HG03457 (cell line): Measurements from ENCODE around the gene HHATL.

Source experiments
- ATAC-seq: cut with Tn5 transposase; IDR thresholded peaks from one replicate; pipeline ENCODE4 v1.9.1; 2021; ENCODE audit warnings: moderate number of reproducible peaks; ENCODE audit not compliant: unreplicated experiment

Gene HHATL

DNA sequence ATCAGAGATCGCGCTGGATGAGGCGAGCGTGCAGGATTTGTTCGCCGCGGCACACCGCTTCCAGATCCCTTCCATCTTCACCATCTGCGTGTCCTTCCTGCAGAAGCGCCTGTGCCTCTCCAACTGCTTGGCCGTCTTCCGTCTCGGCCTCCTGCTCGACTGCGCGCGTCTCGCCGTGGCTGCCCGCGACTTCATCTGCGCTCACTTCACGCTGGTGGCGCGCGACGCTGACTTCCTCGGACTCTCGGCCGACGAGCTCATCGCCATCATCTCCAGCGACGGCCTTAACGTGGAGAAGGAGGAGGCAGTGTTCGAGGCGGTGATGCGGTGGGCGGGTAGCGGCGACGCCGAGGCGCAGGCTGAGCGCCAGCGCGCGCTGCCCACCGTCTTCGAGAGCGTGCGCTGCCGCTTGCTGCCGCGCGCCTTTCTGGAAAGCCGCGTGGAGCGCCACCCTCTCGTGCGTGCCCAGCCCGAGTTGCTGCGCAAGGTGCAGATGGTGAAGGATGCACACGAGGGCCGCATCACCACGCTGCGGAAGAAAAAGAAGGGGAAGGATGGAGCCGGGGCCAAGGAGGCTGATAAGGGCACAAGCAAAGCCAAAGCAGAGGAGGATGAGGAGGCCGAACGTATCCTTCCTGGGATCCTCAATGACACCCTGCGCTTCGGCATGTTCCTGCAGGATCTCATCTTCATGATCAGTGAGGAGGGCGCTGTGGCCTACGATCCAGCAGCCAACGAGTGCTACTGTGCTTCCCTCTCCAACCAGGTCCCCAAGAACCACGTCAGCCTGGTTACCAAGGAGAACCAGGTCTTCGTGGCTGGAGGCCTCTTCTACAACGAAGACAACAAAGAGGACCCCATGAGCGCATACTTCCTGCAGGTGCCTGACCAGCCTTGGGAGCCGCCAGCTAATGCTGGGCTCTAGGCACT is 16.4 kb downstream of the HHATL start:
- no peak for ATAC-seq

DNA sequence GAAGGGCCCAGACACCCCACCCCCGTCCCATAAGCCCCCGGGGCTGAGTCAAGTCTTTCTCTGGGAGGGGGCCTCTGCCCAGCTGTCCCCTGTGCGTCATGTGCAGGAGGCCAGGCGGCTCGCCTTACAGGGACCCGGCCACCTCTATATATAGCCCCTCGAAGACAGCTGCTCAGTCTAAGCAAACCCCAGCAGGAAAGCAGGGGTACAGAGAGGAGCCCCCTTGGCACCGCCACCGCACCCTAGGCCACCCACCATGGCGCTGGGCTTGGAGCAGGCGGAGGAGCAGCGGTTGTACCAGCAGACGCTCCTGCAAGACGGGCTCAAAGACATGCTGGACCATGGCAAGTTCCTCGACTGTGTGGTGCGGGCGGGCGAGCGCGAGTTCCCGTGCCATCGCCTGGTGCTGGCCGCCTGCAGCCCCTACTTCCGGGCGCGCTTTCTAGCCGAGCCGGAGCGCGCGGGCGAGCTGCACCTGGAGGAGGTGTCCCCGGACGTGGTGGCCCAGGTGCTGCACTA is 17.2 kb downstream of the HHATL start, which contains the start of gene KLHL40:
KLHL40 (plus strand) TSS at position 175 of the 519 bp plus-strand sequence; CDS start at position 257, 82 bp downstream.
- ATAC-seq: no peak

DNA sequence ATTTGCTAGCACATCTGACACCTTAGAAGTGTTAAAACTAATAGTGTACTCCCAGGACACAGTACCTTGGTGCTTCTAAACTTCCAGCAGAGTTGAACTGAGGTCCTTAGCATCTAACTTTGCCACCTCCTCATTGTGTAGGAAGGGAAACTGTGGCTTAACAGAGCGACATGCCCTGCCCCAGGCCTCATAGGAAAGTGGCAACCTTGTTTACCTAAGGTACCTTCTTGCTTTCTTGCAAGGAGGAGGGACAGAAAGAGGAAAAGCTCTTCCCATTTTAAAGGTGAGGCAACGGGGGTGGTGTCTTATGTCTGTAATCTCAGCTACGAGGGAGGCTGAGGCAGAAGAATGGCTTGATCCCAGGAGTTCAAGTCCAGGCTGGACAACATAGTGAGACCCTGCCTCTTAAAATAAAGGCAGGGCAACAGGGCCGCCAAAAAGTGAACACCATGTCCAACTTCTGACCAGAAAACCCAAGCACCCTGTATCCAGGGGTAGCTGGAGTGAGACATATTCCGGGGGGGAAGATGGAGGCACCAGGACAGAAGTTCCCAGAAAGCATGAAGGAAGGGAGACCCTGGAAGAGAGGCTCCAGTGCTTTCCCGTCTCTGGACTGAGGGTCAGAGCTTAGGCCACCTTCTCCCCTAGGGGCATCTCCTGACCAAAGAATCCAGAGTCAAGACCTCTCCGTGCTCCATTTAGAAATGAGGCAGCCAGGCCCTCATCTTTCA is 17.8 kb downstream of the HHATL start:
- no peak for ATAC-seq

DNA sequence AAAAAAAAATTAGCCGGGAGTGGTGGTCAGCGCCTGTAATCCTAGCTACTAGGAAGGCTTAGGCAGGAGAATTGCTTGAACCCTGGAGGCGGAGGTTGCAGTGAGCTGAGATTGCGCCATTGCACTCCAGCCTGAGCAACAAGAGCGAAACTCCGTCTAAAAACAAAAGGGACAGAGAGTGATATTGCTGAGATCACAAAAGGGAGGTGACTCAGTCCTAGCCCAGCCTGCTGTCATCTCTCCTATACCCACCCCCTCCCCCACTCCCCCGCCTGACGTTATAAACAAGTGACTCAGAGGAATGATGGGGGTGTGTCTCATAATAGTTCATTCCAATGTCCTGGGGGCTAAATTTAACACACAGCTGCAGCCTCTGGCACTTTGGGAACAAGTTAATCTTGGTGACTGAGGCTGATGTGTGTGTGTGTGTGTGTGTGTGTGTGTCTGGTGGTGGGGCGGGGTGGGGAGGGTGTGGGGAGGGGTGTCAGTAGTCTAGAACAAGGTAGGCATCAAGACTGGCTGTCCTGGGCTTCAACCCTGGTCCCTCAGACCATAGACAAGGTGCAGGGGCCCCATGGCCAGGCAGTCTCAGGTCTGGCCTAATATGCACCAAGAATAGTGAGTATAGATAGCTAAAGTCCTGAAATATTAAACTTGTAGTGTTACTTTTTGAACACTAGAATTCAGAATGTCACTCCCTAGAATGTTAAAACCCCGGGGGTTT is 18.6 kb downstream of the HHATL start:
- no peak for ATAC-seq

DNA sequence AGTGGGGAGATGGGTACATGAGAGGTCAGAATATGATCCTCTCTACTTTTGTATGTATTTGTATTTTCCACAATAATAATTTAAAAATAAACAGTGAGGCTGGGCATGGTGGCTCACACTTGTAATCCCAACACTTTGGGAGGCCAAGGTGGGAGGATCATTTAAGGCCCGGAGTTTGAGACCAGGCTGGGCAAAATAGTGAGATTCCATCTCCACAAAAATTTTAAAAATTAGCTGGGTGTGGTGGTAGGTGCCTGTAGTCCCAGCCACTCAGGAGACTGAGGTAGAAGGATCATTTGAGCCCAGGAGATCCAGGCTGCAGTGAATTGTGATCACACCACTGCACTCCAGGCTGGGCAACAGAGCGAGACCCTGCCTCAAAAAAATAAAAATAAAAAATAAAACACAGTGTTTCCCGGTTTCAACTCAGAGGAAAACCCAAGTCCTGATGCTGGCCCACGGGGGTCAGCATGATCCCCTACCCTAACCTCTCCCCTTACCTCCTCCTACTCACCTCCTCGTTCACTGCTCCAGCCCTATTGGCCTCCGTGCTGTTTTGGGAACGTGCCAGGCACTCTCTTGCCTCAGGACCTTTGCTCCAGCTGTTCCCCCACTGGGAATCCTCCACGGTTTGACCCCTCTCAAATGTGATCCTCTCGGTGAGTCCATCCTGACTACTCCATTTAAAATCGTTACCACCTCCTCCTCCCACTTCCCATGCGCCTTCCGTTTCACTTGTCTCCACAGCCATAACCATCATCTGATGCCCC is 20.1 kb downstream of the HHATL start:
- ATAC-seq: no peak

DNA sequence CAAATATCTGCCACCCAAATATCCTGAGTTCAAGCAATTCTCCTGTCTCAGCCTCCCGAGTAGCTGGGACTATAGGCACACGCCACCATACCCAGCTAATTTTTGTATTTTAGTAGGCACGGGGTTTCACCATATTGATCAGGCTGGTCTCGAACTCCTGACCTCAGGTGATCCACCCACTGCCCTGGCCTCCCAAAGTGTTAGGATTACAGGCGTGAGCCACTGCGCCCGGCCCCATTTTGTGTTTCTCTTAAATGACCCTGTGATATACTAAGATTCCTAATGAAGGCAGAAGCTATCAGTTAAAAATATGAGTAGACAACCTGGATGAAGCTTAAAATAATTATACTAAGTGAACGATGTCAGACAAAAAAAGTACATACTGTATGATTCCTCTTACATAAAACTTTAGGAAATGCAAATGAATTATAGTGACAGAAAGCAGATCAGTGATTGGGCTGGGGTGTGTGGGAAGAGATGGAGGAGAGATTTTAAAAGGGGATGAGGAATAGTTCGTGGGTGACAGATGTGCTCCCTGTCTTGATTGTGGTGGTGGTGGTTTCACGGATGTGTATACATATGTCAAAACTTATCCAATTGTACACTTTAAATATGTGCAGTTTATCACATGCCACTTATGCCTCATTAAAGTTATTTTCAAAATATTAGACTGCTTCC is 21.1 kb downstream of the HHATL start:
- no peak for ATAC-seq

DNA sequence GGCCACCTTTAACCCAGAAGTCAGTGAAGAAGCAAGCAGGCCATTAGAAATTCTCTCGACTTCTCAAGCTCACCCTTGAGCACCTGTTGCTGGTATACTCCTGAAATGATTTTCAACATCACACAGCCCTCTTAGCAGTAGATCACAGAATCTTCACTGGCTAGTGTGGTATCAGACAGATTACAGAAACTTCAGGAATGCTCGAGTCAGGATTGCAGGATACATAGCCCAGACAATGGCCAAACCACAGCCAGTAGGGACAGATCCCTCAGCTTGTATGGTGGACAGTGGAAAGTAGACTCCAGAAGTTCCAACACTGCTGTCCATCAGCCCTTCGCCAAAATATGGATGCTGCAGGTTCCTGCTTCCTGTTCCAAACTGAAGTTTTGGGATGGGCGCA is 21.8 kb downstream of the HHATL start:
- no peak for ATAC-seq

DNA sequence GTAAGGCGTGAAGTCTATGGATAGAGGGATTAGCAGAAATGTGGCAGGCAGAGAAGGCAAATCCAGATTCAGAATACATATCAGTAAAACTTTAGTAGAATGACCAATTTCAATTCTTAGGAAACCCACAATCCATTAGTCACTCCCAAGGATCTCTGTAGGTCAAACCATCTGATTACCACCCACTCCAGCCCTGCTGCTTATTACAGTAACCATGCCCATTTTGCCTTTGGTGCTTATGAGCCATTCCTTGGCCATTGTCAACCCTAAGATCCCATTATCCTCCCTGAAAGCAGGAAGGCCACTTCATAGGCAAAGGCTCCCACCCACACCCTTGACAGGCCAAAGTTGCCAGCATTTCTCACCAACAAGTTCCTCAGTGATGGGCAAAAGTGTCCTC is 22.3 kb downstream of the HHATL start:
- ATAC-seq: no peak

DNA sequence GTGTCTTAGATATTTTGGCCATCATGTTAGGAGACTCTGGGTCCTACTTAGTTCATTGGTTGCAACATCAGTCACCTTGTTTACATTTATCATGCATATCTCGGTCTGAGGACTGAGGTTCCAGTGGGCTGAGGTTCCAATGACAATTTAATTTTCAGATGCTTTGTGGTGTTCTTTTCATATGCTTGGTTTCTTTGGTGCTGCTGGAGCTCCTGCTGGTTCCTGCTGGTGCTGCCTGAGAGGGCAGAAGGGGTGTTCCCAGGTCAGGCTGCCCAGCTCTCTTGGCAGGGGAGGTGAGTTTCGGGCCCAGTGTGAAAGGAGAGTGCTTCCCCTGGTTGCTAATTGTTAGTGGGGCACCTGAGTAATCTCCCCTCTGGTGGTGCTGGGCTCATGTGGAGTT is 24.2 kb downstream of the HHATL start:
- no peak for ATAC-seq

DNA sequence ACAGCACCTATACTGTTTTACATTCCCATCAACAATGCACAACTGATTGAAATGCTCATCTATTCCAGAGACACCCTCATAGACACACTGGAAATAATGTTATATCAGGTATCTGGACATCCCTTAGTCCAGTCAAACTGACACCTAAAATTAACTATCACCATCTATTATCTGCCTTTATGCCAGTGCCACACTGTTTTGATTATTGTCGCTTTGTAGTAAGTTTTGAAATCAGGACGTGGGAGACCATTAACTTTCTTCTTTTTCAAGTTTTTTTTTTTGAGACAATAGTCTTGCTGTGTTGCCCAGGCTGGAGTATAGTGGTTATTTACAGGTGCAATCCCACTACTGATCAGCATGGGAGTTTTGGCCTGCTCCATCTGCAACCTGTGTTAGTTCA is 26.7 kb downstream of the HHATL start:
- ATAC-seq: no peak

DNA sequence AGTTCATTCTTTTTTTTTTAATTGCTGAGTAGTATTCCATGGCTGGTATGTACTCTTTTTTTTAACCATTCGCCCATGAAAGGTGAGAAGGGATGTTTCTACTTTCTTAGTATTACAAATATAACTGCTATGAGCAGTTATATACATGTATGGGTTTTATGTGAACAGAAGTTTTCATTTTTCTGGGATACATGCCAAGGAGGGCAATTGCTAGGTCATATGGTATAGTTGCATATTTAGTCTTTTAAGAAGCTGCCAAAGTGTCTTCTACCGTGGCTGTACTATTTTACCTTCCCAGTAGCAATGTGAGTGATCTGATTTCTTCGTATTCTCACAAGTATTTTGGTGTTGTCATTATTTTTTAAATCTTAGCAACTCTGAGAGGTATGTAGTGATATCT is 28.5 kb downstream of the HHATL start:
- ATAC-seq: no peak

DNA sequence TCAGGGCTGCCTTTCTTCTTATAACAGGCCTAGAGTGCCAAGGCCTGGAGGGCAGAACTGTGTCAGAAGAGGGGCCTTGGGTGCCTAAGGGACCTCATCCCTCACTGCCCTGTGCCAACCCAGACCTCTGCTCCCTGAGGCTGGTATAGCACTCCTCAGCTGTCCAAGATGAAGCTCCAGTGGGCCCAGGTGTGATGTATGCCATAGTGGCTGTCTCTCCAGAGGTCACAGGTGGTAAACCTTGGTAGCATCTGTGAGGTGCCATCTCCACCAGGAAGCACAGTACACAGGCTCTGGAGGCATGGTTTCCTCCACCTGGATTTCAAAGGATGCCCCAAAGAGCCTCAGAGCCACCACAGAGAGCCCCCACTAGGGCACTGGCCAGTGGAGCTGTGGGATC is 29.5 kb downstream of the HHATL start:
- no peak for ATAC-seq

DNA sequence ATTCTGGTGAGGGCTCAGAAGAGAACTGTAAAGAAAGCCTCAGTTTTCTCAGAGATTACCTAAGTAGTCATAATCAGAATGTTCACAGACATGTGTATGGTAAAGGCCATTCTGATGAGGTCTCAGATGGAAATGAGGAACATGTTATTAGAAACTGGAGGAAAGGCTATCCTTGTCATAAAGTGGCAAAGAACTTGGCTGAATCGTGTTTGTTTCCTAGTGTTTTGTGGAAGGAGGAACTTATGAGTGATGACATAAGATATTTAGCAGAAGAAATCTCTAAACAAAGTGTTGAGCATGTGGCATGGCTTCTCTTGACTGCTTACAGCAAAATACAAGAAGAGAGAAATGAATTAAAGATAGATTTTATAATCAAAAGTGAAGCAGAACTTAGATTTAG is 30.1 kb downstream of the HHATL start:
- no peak for ATAC-seq

DNA sequence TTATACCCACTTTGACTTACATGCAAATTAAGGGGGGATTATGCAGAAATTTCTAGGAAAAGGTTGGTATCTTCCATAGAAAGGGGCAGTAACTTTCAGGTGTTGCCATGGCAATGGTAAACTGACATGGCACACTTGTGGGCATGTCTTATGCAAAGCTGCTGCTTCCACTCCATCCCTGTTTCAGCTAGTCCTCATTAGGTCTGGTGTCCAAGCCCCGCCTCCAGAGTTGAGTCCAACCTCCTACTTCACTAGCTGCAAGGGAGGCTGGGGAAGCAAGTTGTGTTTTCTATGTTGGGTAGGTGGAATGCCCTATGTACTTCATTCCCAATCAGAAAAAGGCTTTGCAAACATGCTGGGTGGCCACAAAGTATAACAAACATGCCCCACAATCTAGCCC is 31.9 kb downstream of the HHATL start:
- ATAC-seq: no peak

DNA sequence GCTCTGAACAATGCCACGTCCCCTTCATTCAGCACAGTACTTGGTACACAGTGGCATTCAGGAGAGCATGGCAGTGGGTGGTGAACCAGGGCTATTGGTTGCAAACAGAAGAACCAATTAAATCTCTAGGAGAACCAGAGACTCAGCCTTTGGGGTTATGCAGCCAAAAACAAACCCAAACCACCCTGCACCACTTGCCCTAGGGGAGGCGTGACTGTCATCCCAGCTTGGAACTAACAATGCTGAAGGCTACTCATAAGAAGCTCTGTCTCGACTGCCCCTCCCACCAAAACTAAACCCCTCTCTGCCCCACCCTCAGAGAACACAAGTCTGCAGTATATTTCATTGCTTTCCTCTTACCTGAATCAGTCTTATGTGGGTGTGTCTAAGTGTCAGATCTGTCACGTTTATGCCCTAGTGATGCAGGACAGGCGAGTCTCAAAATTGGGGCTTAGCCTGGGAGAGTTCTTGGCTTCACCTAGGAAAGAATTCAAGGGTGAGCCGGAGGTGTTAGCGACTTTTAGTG is 32.5 kb downstream of the HHATL start:
- ATAC-seq: no peak

DNA sequence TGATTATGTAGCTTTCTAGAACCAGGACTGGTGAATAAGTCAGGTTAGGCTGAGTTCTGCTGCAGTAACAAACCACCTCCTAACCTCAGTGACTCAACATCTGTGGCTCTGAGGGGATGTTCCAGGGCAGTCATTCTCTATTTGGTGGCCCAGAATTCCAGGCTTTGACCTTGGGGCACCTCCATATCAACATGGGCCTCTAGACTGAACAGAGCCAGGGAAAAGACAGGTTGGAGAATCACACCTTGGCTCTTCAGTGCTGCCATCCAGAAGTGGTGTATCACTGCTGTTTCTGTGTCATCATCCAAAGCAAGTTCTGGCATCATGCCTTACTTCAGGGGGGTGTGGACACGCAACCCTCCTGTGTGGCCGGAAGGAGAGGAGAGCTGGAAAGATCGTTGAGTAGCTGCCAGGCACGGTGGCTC is 33.8 kb downstream of the HHATL start:
- ATAC-seq: no peak

DNA sequence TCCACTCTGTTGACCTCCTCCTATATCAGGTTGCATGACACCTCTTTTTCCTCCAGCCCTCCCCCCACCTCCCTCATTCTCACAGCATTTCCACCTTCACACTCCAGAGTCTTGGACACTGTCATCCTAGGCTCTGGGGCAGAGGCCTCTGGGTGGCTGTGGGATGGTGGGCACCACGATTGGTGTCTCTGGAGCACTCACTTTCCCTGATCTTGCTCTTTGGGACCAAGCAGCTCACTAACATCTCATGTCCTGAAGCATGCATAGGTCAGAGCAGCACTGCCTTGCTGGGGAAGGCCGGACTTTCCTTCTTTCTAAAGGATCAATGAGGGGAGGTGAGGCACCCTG is 34.2 kb downstream of the HHATL start:
- no peak for ATAC-seq

DNA sequence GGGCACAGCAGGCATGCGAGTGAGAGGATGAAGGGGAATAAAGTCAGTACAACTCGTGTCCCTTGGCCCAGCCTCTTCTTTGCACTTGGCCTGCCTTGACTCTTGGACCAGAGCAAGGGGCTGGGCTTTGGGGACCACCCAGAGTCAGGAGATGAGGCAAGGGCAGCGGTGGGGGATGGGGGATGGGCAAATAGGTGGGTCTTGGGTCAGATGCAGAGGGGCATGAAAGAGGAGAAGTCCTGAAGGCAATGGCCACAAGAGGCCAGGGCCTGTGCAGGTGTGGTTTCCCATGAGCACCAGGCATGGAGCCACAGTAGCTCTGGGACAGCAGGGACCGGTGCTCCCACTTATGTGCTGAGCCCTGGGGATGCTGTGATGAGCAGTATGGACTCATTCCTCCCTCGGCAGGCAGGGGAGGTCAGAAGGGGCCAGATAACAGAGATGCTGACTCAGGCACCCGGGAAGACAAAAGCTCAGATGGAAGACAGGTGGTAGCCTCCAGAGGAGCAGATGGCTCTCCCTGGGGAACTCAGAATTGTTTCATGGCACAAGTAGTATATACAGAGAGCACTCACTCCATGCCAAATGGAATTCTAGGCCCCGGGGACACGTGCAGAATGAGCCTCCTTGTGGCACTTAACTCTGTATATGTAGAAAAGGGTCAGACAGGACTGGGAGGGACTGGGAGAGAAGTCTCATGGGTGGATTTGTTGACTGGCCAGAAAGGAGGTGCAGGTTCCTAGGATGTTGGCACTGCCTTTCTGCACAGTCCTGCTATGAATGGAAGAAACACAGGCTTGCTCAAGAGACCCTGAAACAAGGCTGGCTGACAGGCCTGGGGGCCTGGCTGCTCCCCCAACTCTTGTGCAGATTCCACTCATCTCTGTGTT is 34.8 kb downstream of the HHATL start:
- no peak for ATAC-seq

DNA sequence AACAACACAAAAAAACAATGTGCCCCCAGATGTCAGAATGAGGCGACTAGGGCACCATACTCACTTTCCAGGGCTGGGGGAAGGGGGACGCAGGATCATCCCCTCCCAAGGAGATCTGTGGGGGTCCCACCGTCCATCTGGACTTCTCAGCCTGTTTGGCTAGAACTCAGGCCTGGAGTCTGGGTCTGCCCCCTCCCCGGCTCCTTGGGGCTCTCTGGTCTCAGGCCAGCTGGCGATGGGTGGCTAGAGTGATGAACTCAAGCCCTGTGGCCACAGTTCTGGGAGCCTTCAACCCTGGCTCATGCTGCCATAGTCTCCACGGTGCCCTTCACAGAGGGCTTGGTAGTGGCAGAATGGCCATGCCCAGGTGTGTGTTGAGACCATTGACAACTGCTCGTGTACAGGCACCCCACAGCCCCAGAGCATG is 35.5 kb downstream of the HHATL start:
- no peak for ATAC-seq
